Smooth muscle cell (in vitro differentiated cells): Measurements from ENCODE around the gene SMTNL2. TPM values are rescaled to one million over a fixed set of nuclear protein-coding genes. Genes with fewer than 3 reads are reported as not detected.
A peak's percentile ranks its signal among the peaks of the same experiment; 100 is the strongest.

Experiments
- DNase-seq: peaks from one replicate; lab custom pipeline; 2025; ENCODE audit not compliant: unreplicated experiment; lab: John Stamatoyannopoulos, UW
- H2AFZ ChIP-seq: fragments of 200-600 bp; sonication (generic); 2 replicates; pipeline ENCODE4 v1.6.0; 2016; ENCODE audit warnings: antibody characterized with exemption, low read depth, mild to moderate bottlenecking
- H3F3A ChIP-seq: fragments of 200-600 bp; sonication (generic); 2 replicates; pipeline ENCODE4 v1.6.0; 2017; ENCODE audit warnings: antibody characterized with exemption, low read depth
- H3K27ac ChIP-seq: fragments of 200-600 bp; sonication (generic); 2 replicates; pipeline ENCODE4 v1.5.1; 2016; ENCODE audit warnings: low read depth, mild to moderate bottlenecking
- H3K27me3 ChIP-seq: fragments of 200-600 bp; sonication (generic); 2 replicates; pipeline ENCODE4 v1.6.1; 2016; ENCODE audit warnings: low read depth, mild to moderate bottlenecking
- H3K36me3 ChIP-seq: fragments of 200-600 bp; sonication (generic); 2 replicates; pipeline ENCODE4 v1.5.1; 2016; ENCODE audit warnings: low read depth
- H3K4me1 ChIP-seq: fragments of 200-600 bp; sonication (generic); 2 replicates; pipeline ENCODE4 v1.5.1; 2016; ENCODE audit warnings: low read depth
- H3K4me2 ChIP-seq: fragments of 200-600 bp; sonication (generic); 2 replicates; pipeline ENCODE4 v1.6.0; 2016; ENCODE audit warnings: mild to moderate bottlenecking
- H3K4me3 ChIP-seq: fragments of 200-600 bp; sonication (generic); 2 replicates; pipeline ENCODE4 v1.5.1; 2016; ENCODE audit warnings: mild to moderate bottlenecking
- H3K79me2 ChIP-seq: fragments of 200-600 bp; sonication (generic); 2 replicates; pipeline ENCODE4 v1.6.0; 2016; ENCODE audit warnings: low read depth, mild to moderate bottlenecking
- H3K9ac ChIP-seq: fragments of 200-600 bp; sonication (generic); 2 replicates; pipeline ENCODE4 v1.6.0; 2016; ENCODE audit warnings: low read depth
- H3K9me3 ChIP-seq: fragments of 200-600 bp; sonication (generic); replicated peaks from 2 replicates; pipeline ENCODE4 v1.5.1; 2016; ENCODE audit warnings: low read depth
- H4K20me1 ChIP-seq: fragments of 200-600 bp; sonication (generic); 2 replicates; pipeline ENCODE4 v1.6.0; 2016; ENCODE audit warnings: low read depth
- CTCF ChIP-seq: fragments of 200-600 bp; sonication (generic); IDR thresholded peaks from 2 replicates; pipeline ENCODE4 v1.5.1; 2017; ENCODE audit warnings: borderline replicate concordance, mild to moderate bottlenecking, antibody characterized with exemption; ENCODE audit not compliant: insufficient read depth, poor library complexity, severe bottlenecking
- WGBS: methylation state at CpG from one replicate; pipeline ENCODE4 v1.1.7; 2016; ENCODE audit warnings: low lambda C conversion rate; 5-methylcytosine and 5-hydroxymethylcytosine counted together
- polyA plus RNA-seq: library from polyadenylated mRNA; unstranded; fragments of >200 nt; fragmentation: Nextera tagmentation; extraction: Ambion mirVana; gene quantifications from 2 replicates; pipeline ENCODE4 v1.2.1, GENCODE V29; 2016
- total RNA-seq: library from RNA; depleted of rRNA; stranded (reverse); fragments of >200 nt; gene quantifications from 2 replicates; pipeline ENCODE4 v1.2.3, GENCODE V29; 2014

SMTNL2 gene
- total and polyA plus RNA-seq, 2 experiments from 2014 or later: 5.1 to 8.3 TPM

- no peak for TF ChIP-seq CTCF
- peaks cover 11% of the 10 kb centered on the region for H3F3A ChIP-seq
- no peaks in the 10 kb centered on the region for H3K36me3 ChIP-seq
- H4K20me1 ChIP-seq: no peaks in the 10 kb centered on the region
- peaks cover 5% of the 10 kb centered on the region for H3K4me1 ChIP-seq
- peak overlapping the region; percentile 63 for H3K4me3 ChIP-seq
- H3K27ac ChIP-seq: no peak overlapping the region
- H3K79me2 ChIP-seq: peaks cover 7% of the 10 kb centered on the region
- H3K9ac ChIP-seq: no peak overlapping the region
- no peaks in the 10 kb centered on the region for H3K9me3 ChIP-seq
- H3K4me2 ChIP-seq: peak overlapping the region; percentile 98
- WGBS: 85% methylated on average over 3 of the region's 3 CpGs
- no peak for DNase-seq
- no peaks in the 10 kb centered on the region for H3K27me3 ChIP-seq
- H2AFZ ChIP-seq: no peak overlapping the region
Measured at GRCh38 chr17:4583206-4583605, 1.1 kb upstream of the SMTNL2 start.

- DNase-seq: no peak
- Histone ChIP-seq H3K9ac (peak overlapping the region; percentile 41), H3K9me3 (no peaks in the 10 kb centered on the region), H3F3A (peaks cover 11% of the 10 kb centered on the region), H3K36me3 (no peaks in the 10 kb centered on the region), H3K4me1 (peaks cover 6% of the 10 kb centered on the region), H2AFZ (peak overlapping the region; percentile 77), H3K27me3 (no peaks in the 10 kb centered on the region), H4K20me1 (no peaks in the 10 kb centered on the region), H3K79me2 (peaks cover 9% of the 10 kb centered on the region), H3K27ac (no peak overlapping the region), H3K4me3 (peak overlapping the region; percentile 63), H3K4me2 (peak overlapping the region; percentile 98)
- 12% methylated on average over 12 of the region's 12 CpGs for WGBS
- peak; percentile 35 for TF ChIP-seq CTCF
Measured at GRCh38 chr17:4583782-4584100, 588 bp upstream of the SMTNL2 start.

GRCh38 chr17:4584917-4585637 lies 748 bp downstream of the SMTNL2 start:
- H2AFZ ChIP-seq: no peak overlapping the region
- no peaks in the 10 kb centered on the region for H3K9me3 ChIP-seq
- peaks cover 6% of the 10 kb centered on the region for H3K4me1 ChIP-seq
- H3K9ac ChIP-seq: no peak overlapping the region
- H3K27ac ChIP-seq: no peak overlapping the region
- H3K4me3 ChIP-seq: peak overlapping the region; percentile 63
- peak overlapping the region; percentile 98 for H3K4me2 ChIP-seq
- H3F3A ChIP-seq: peaks cover 11% of the 10 kb centered on the region
- WGBS: 14% methylated on average over 55 of the region's 57 CpGs
- peaks cover 11% of the 10 kb centered on the region for H3K79me2 ChIP-seq
- no peak for DNase-seq
- no peaks in the 10 kb centered on the region for H4K20me1 ChIP-seq
- H3K36me3 ChIP-seq: no peaks in the 10 kb centered on the region
- H3K27me3 ChIP-seq: no peaks in the 10 kb centered on the region
- TF ChIP-seq CTCF: no peak

- Histone ChIP-seq H3K36me3 (no peaks in the 10 kb centered on the region), H3K4me1 (peaks cover 6% of the 10 kb centered on the region), H3K9me3 (no peaks in the 10 kb centered on the region), H3K27ac (no peak overlapping the region), H3K9ac (no peak overlapping the region), H4K20me1 (no peaks in the 10 kb centered on the region), H3K4me3 (peak overlapping the region; percentile 63), H2AFZ (no peak overlapping the region), H3F3A (peaks cover 11% of the 10 kb centered on the region), H3K4me2 (peak overlapping the region; percentile 98), H3K79me2 (peaks cover 11% of the 10 kb centered on the region), H3K27me3 (no peaks in the 10 kb centered on the region)
- WGBS: 70% methylated on average over 7 of the region's 7 CpGs
- no peak for TF ChIP-seq CTCF
- DNase-seq: no peak
Measured at GRCh38 chr17:4585638-4585994, 1.3 kb downstream of the SMTNL2 start.
